GM21528 (cell line): ENCODE results near the gene EFCAB6.

Source experiments
- ATAC-seq: cut with Tn5 transposase; IDR thresholded peaks from one replicate; pipeline ENCODE4 v1.9.1; 2021; ENCODE audit warnings: mild to moderate bottlenecking, moderate library complexity; ENCODE audit not compliant: unreplicated experiment, low FRiP score

The EFCAB6 gene

GRCh38 chr22:43755011-43755410 lies 57.1 kb downstream of the EFCAB6 start:
- ATAC-seq, result no peak

- ATAC-seq, result no peak
Observed at GRCh38 chr22:43754176-43754575, 57.9 kb downstream of the EFCAB6 start.

GRCh38 chr22:43753688-43754087 lies 58.4 kb downstream of the EFCAB6 start:
- no peak for ATAC-seq

GRCh38 chr22:43750751-43751150 lies 61.4 kb downstream of the EFCAB6 start:
- no peak for ATAC-seq

GRCh38 chr22:43749473-43749872 lies 62.6 kb downstream of the EFCAB6 start:
- ATAC-seq, result no peak

- ATAC-seq, result no peak
Observed at GRCh38 chr22:43747877-43748276, 64.2 kb downstream of the EFCAB6 start.

- ATAC-seq, result no peak
Observed at GRCh38 chr22:43747058-43747457, 65.0 kb downstream of the EFCAB6 start.

GRCh38 chr22:43745783-43746356 lies 66.2 kb downstream of the EFCAB6 start:
- no peak for ATAC-seq

- ATAC-seq, result no peak
Observed at GRCh38 chr22:43745411-43745770, 66.7 kb downstream of the EFCAB6 start.

- ATAC-seq, result no peak
Observed at GRCh38 chr22:43744700-43745410, 67.2 kb downstream of the EFCAB6 start.

GRCh38 chr22:43743929-43744643 lies 68.0 kb downstream of the EFCAB6 start:
- no peak for ATAC-seq

GRCh38 chr22:43743131-43743530 lies 69.0 kb downstream of the EFCAB6 start:
- no peak for ATAC-seq

GRCh38 chr22:43742154-43742950 lies 69.8 kb downstream of the EFCAB6 start:
- no peak for ATAC-seq

- ATAC-seq, result no peak
Observed at GRCh38 chr22:43740587-43741270, 71.4 kb downstream of the EFCAB6 start.

- no peak for ATAC-seq
Observed at GRCh38 chr22:43739851-43740379, 72.2 kb downstream of the EFCAB6 start.

- no peak for ATAC-seq
Observed at GRCh38 chr22:43737150-43737828, 74.8 kb downstream of the EFCAB6 start.

- no peak for ATAC-seq
Observed at GRCh38 chr22:43736651-43737050, 75.5 kb downstream of the EFCAB6 start.

GRCh38 chr22:43734370-43735150 lies 77.5 kb downstream of the EFCAB6 start:
- ATAC-seq, result no peak

- no peak for ATAC-seq
Observed at GRCh38 chr22:43733138-43733537, 79.0 kb downstream of the EFCAB6 start.
